Mammary microvascular endothelial cell (primary cell): Measurements from ENCODE around the gene ITGAV. TPM values are rescaled to one million over a fixed set of nuclear protein-coding genes. Genes with fewer than 3 reads are reported as not detected.

ENCODE experiments used
- total RNA-seq: library from RNA; depleted of rRNA; stranded (reverse); fragments of >200 nt; gene quantifications from 2 replicates; pipeline ENCODE4 v1.2.3, GENCODE V29; 2015

ITGAV gene
- total RNA-seq, result 85.6 and 87.7 TPM in 2 replicates

DNA sequence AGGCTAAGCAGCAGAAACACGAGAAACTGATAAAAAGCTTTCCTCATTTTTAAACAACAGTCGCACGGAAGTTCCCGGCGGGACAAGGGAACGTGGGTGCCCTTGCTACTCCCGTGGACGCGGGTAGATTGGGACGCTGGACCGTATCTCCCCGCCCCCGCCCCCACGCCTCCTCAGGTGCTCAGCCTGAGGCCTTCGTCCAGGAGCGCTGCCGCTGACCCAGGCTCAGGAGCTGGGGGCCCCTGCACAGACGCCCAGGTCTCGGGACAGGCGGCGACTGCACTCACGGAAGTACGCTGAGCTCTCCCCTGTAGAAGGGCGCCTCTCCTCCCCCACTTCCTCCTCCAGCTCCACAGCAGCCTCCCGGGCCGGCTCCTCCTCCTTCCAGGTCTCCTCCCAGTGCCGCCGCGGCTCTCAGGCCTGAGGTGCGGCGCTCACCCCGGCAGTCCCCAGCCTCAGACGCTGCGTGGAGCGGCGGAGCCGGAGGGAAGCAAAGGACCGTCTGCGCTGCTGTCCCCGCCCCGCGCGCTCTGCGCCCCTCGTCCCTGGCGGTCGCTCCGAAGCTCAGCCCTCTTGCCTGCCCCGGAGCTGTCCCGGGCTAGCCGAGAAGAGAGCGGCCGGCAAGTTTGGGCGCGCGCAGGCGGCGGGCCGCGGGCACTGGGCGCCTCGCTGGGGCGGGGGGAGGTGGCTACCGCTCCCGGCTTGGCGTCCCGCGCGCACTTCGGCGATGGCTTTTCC lies at the start of gene ITGAV:
Gene ITGAV (plus strand): TSS at position 445 of the 738 bp plus-strand sequence. CDS start 283 bp downstream, at position 728.

Other genes with a start within 250 kb of the ITGAV start
- 57.4 and 72.1 TPM in 2 replicates for gene ZC3H15, start 103.8 kb upstream of the ITGAV start, total RNA-seq
- 9.8 and 10.4 TPM in 2 replicates for gene FAM171B, start 104.0 kb downstream of the ITGAV start, total RNA-seq